Ishikawa (cell line): ENCODE data around the gene SSR4.

ENCODE experiments used
- CEBPB ChIP-seq: IDR thresholded peaks from 2 replicates; pipeline ENCODE4 v1.6.1; 2012
- CREB1 ChIP-seq: IDR thresholded peaks from 2 replicates; pipeline ENCODE4 v1.6.1; 2012; ENCODE audit warnings: low read depth
- EGR1 ChIP-seq: IDR thresholded peaks from 2 replicates; pipeline ENCODE4 v1.6.1; 2012
- EP300 ChIP-seq: IDR thresholded peaks from 2 replicates; pipeline ENCODE4 v1.6.1; 2012; ENCODE audit warnings: borderline replicate concordance
- FOXM1 ChIP-seq: IDR thresholded peaks from 2 replicates; pipeline ENCODE4 v1.6.1; 2012; ENCODE audit warnings: low read depth, borderline replicate concordance
- MAX ChIP-seq: IDR thresholded peaks from 2 replicates; pipeline ENCODE4 v1.6.1; 2012
- NFIC ChIP-seq: IDR thresholded peaks from 2 replicates; pipeline ENCODE4 v1.6.1; 2012
- RAD21 ChIP-seq: IDR thresholded peaks from 2 replicates; pipeline ENCODE4 v1.6.1; 2012; ENCODE audit warnings: low read depth
- REST ChIP-seq: IDR thresholded peaks from 2 replicates; pipeline ENCODE4 v1.6.1; 2012; ENCODE audit warnings: low read depth, mild to moderate bottlenecking
- TAF1 ChIP-seq: IDR thresholded peaks from 2 replicates; pipeline ENCODE4 v1.6.1; 2012; ENCODE audit warnings: low read depth, mild to moderate bottlenecking
- TCF12 ChIP-seq: IDR thresholded peaks from 2 replicates; pipeline ENCODE4 v1.6.1; 2012; ENCODE audit warnings: low read depth
- TEAD4 ChIP-seq: IDR thresholded peaks from 2 replicates; pipeline ENCODE4 v1.6.1; 2012
- YY1 ChIP-seq: IDR thresholded peaks from 2 replicates; pipeline ENCODE4 v1.6.1; 2012; ENCODE audit warnings: low read depth
- ZBTB7A ChIP-seq: IDR thresholded peaks from 2 replicates; pipeline ENCODE4 v1.6.1; 2012; ENCODE audit warnings: low read depth
- TF ChIP-seq, protein P1 (sequence below): IDR thresholded peaks from 2 replicates; pipeline ENCODE4 v1.6.1; 2012

The SSR4 gene

DNA sequence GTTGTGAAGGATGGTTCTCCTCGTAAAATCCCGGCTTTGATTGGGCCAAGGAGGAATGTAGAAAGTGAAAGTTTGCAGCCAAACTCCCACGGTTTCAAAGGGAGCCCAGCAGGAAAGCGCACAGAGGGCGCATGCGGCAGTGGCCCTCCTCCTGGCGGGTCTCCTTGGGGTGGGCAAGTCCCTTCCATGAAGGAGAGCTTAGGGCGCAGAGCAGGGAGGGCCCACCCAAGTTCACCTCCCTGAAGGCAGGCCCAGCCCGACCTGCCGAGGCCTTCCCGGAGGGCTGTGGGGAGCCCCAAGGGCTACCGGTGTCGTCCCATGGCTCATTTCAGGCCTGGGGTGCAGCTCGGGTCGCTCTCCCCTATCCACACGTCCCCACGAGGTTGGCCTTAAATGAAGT is 33.8 kb downstream of the SSR4 start:
- no peak for TF ChIP-seq TAF1
- no peak for TF ChIP-seq ZBTB7A
- no peak for TF ChIP-seq EGR1
- no peak for TF ChIP-seq RAD21
- no peak for TF ChIP-seq NFIC

GRCh38 chrX:153828723-153829548 is 34.5 kb downstream of the SSR4 start:
- TF ChIP-seq REST = no peak
- peak; percentile 17; the same call in 1 of the 2 replicates for TF ChIP-seq TEAD4
- no peak for TF ChIP-seq MAX
- TF ChIP-seq TCF12 = no peak
- TF ChIP-seq CREB1 = no peak
- no peak for TF ChIP-seq EGR1

DNA sequence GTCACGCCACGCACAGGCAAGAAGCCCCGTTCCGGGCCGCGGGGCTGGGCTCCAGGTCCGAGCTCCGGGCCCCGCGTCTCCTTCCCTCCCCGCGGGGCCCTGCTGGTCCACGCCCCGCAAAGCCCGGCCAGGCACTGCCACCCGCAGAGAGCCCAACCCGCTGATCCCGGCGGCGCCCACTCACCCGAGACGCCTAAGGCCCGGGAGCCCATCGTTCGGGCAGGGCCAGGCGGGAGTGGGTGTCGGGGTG is 35.0 kb downstream of the SSR4 start:
- no peak for TF ChIP-seq EGR1
- TF ChIP-seq, protein P1, sequence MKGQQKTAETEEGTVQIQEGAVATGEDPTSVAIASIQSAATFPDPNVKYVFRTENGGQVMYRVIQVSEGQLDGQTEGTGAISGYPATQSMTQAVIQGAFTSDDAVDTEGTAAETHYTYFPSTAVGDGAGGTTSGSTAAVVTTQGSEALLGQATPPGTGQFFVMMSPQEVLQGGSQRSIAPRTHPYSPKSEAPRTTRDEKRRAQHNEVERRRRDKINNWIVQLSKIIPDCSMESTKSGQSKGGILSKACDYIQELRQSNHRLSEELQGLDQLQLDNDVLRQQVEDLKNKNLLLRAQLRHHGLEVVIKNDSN = no peak
- no peak for TF ChIP-seq ZBTB7A
- no peak for TF ChIP-seq NFIC

DNA sequence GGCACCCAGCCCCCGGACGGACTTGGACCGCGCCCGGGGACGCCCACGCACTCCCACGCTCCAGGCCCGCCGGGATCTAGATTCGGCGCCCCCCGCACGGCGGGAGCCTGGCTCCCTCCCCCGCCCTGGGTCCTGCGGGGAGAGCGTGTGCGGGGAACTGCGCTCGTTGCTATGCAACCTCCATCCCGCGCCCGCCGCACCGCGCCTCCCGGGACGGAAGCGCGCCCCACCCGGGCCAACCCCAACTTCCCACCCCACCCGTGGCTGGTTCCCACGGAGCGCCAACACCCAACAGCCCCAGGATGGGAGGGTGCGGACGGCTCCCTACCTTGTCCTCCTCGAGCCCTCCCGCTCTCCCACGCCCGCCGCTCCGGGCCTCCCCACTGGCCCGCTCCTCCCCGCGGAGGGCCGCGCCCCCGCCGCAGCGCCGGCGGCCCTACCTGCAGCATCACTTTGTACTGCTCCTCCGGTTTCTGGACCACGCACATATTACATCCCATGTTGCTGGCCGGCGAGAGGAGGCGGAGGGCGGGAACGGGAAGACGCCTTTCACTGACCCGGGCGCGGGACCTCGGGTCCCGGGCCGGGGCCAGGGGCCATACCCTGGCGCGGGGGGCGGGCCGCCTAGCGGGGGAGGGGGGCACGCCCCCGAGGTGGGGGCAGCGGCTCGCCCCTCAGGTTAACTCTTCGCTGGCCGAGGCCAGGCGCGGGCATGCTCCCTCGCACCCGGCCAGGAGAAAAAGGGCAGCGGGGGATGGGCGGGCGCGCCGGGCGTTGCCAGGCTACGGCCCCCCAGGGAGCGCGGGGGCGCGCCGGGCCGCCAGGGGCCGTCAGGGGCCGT is 35.6 kb downstream of the SSR4 start, which contains the start of gene PDZD4:
PDZD4 (minus strand) TSS at position 746 of the 841 bp plus-strand sequence; CDS start at position 500, 246 bp downstream.
- TF ChIP-seq CEBPB (no peak), TAF1 (no peak)

DNA sequence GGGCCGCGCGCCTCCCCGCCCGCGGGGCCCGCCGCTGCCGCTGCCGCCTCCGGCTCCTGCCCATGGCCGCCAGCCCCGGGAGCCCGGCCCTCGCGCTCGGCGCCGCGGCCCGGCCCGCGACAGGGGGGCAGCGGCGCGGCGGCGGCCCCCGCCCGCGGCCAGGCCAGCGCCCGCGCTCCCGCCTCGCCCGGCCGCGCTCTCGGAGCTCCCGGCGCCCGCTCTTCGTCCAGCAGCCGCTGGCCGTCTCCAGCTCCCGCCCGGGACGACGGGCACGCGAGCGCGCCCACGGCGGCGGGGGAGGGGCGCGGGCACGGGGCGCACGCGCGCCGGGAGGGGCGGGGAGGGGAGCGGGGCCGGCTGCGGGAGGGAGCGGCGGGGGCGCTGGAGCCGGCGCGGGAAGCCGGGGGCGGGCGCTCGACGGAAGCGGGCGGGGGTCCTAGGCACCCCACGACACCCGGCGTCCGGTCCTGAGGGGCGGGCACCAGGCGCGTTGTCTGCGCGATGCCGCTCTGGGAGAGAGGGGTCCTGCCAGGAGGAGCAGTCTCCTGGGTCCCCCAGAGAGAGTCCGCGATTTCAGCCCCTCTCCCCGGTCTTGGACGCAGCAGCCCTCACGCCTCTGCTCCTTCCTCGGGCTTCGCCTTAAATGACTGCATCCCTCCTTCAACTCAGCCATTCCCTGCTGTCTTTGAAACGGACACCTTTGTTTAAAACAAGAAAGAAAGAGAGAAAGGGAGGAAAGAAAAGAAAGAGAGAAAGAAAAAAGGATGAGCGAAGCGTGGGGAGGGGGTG is 36.4 kb downstream of the SSR4 start:
- TF ChIP-seq FOXM1 (no peak), ZBTB7A (no peak), MAX (no peak), EGR1 (no peak), CREB1 (no peak), TCF12 (no peak)
- TF ChIP-seq, protein P1 = no peak

DNA sequence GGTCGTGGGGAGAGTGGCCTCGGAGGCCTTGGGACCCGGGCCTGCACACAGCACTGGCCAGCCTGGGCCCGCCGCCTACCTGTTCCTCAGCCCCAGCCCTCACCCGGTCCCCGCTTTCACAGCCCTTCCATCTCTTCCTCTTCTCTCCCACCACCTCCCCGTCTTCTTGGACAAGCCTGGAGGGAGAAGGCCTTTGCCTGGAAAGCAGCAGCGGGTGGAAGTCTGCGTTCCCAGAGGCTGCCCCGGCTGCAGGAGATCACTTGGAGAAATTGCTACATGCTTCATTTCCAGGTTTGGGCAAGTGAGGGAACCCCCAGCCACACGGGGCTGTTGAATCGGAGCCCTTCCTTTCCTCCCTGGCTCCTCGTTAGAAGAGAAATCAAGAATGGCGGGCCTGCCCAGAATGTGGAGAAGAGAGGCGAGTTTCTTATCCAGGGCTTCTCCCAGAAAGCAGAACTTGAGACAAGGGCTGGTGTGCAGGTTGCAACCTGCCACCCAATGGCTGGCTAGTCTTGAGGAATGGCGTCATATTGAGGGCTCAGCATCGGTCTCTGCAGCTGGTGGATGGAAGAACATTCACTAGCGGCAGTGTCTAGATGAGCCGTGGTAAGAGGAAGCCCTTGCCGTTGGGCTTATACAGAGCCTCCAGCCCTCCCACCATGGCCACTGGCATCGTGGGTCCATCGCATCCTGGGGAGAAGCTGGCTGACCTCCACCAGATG is 37.1 kb downstream of the SSR4 start:
- TF ChIP-seq, protein P1 = no peak
- TF ChIP-seq TAF1 (no peak), ZBTB7A (no peak), RAD21 (no peak), TCF12 (no peak), REST (no peak), CEBPB (no peak), MAX (no peak), CREB1 (no peak), EP300 (no peak), EGR1 (no peak), NFIC (no peak), YY1 (no peak), TEAD4 (no peak), FOXM1 (no peak)
